Stimulated activated CD8-positive, alpha-beta memory T cell treated with anti-CD3 and anti-CD28 coated beads, Interleukin-12 subunit alpha, Interleukin-12 subunit beta, amount 100 ng/mL, for 1 hour (primary cell): Measurements from ENCODE around the gene MTCH1.
"Not testable (repeated sequence)": the region's sequence is repeated elsewhere in the genome, so short reads cannot be mapped to it uniquely, and the experiment has no call there.

Experiments used
- DNase-seq: peaks from one replicate; pipeline ENCODE4 v3.0.0-alpha.2; 2020; ENCODE audit warnings: low read depth

The MTCH1 gene

GRCh38 chr6:36954262-36954931 lies 31.6 kb downstream of the MTCH1 start, which contains the start of gene PI16:
TSS of gene PI16 (plus strand) at chr6:36954738. CDS start at chr6:36954761, 23 bp downstream.
- DNase-seq: no peak

DNA sequence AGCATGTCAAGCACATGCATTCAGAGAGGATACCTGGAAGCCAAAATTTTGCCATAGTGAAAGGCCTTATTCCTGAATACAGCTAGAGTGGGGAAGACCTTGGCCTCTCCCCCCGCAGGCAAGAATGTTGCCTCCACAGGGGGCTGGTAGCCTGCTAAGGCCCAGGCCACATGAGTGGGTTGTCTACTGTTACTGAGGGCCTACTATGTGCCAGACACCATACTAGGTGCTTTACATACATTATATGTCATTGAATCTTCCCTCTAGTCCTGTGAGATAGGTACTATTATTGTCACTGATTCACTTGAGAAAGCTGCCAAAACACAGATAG lies 32.1 kb downstream of the MTCH1 start:
- DNase-seq: no peak

DNA sequence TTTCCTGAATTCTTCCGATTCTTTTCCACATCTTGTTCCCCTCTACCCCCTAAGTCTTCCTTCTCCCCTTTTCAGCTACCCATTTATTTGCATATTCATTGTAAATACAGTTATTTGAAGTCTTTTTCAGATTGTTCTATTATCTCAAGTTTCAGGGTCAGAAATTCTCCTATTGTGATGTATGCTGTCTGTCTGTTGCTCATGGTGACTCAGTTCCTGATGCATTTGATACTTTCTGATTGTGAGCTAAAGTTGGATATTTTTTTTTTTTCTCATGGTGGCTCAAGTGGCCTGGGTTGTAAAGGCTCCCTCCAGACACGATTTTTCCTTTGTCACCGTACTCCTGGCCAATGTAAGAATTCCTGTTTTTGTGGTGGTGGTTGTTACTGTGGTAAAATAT lies 36.4 kb downstream of the MTCH1 start:
- no peak for DNase-seq

- not testable (repeated sequence) for DNase-seq
These were observed 36.9 kb downstream of the MTCH1 start for GRCh38 chr6:36949076-36949475.

GRCh38 chr6:36947570-36948351 lies 38.2 kb downstream of the MTCH1 start:
- DNase-seq: no peak

DNA sequence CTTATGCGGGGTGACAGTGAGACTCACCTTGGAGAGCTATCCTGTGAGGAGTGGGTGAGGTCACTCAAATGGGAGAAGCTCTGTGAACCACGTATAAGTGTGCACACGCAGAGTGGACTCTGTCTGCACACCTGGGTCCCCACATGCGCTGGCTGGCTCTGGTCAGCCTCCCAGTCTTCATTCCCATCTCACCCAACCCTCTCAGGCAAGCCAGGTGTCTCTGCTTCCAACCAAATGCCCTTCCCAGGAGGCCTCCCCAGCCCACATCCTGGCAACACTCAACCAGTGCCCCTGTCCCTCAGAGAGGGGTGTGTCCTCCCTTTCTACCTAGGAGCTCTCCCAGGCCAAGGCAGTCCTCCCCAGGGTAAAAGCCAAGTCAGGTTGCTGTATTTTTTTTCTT lies 39.5 kb downstream of the MTCH1 start:
- no peak for DNase-seq

- DNase-seq: no peak
These were observed 40.7 kb downstream of the MTCH1 start for GRCh38 chr6:36945301-36945700.

GRCh38 chr6:36944650-36945049 lies 41.3 kb downstream of the MTCH1 start:
- DNase-seq: no peak

DNA sequence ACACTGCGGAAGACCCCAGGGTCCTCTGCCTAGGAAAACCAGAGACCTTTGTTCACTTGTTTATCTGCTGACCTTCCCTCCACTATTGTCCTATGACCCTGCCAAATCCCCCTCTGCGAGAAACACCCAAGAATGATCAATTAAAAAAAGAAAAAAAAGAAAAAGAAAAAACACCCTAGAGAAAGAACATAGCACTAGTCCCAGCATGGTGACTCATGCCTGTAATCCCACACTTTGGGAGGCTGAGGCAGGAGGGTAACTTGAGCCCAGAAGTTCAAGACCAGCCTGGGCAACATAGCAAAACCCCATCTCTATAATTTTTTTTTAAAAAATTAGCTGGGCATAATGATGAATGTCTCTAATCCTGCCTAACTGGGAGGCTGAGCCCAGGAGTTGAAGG lies 43.7 kb downstream of the MTCH1 start:
- not testable (repeated sequence) for DNase-seq

DNA sequence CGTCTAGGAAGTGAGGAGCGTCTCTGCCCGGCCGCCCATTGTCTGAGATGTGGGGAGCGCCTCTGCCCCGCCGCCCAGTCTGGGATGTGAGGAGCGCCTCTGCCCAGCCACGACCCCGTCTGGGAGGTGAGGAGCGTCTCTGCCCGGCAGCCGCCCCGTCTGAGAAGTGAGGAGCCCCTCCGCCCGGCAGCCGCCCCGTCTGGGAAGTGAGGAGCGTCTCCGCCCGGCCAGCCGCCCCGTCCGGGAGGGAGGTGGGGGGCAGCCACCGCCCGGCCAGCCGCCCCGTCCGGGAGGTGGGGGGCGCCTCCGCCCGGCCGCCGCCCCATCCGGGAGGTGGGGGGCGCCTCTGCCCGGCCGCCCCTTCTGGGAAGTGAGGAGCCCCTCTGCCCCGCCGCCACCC lies 44.4 kb downstream of the MTCH1 start:
- DNase-seq: not testable (repeated sequence)

DNA sequence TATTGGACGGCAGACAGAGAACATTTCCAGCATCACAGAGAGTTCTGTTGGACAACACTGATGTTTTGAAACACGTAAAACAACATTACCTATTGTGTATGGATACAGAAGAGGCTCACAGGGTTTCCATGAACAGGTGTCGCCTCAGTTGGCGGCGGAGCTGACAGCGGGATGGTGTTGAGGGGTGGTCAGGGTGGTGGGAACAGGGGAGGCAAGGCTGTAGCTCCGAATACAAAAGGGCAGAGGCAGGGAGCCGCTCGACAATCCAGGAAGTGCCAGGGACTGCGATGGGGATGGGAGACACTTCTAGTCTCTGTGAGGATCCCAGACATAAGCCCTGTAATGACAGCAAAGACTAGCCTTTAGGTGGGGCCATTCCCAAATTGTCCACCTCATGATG lies 46.0 kb downstream of the MTCH1 start:
- no peak for DNase-seq

DNA sequence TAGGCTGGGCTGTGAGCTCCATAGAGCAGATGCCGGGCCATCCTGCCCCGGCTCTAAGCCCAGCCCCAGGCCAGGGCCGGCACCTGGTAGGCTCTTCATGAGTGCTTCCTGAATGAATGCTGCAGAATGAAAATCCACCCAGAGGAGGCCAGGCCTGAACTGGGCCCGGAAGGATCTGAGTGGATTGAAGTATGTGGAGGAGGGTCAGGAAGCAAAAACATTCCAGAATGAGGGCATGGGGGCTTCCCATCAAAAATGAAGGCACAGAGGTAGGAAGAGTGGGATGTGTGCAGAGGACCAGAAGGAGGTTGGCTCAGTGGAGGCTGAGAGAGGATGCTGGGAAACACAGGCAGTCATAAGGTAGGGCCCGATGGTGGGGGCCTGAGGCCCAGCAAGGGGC lies 47.0 kb downstream of the MTCH1 start:
- DNase-seq: not testable (repeated sequence)

DNA sequence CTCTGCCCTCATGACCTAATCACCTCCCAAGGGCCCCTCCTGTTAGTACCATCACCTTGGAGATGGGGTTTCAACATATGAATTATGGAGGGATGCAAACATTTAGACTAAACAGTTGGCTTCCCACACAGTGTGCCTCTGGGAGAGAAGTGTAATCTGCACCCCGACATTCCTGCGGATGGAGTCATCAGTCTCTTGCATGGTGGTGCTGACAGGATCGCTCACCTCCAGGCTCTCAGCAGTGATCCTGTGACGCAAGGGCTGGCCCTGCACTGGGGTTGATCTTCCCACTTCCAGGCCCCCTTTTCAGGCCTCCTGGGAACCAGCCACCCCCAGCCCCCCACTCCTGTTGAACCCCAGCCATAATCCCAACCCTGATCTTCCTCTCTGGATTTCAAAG lies 47.5 kb downstream of the MTCH1 start:
- DNase-seq: no peak

GRCh38 chr6:36937896-36938295 lies 48.1 kb downstream of the MTCH1 start:
- no peak for DNase-seq

DNA sequence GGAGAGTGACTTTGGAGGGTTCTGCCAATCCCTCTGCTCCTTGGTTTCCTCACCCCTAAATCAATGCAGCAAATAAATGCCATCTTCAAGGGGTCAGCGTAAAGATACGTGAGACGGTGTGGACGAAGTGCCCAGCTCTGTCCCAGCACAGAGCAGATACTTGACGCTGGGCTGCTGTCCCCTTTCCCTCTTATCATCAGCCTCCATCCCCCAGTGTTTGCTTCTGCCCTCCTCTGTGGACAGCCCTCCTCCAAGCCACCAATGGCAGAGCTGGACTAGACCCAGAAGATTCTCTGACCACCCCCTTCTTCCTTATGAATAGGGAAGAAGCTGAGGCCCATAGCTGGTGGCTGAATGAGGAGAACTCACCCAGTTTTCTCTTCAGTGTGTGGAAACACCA lies 49.2 kb downstream of the MTCH1 start:
- DNase-seq: no peak

GRCh38 chr6:36934901-36935300 lies 51.1 kb downstream of the MTCH1 start:
- DNase-seq: no peak

GRCh38 chr6:36933519-36933918 lies 52.5 kb downstream of the MTCH1 start:
- no peak for DNase-seq

DNA sequence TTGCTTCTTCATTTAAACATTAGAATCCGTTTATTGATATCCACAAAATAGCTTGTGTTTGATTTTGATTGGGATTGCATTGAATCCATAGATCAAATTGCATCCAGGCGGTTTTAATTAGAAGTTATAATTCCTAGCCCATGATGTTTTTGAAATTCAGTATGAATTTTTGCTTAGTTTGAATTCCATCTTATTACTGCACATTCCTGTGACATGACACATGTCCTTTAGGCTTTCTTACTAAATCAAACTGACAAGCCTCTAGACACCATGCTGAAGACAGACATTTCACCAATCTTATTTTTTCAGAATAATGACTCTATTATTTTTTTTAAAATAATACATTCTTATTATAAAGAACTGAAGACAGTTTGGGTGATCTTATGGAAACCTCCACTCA lies 52.9 kb downstream of the MTCH1 start:
- DNase-seq: no peak

- DNase-seq: no peak
These were observed 55.5 kb downstream of the MTCH1 start for GRCh38 chr6:36930483-36930882.

DNA sequence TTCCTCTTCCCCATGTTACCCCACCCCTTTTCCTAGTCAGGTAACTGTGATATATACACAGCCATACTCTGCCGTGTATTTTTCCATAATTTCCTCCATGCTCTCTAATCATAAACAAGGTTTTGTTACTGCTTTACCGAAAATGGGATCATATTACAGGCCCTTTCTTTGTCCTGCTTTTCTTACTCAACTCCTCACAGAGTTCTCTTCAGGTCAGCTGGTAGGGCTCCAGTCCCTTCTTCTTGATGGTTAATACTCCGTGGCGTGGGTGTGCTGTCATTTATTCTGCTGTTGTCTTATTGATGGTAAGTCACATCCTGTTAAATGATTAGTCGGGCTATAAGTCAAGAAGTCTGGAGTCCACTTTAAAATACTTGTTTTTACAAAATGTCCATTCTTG lies 56.4 kb downstream of the MTCH1 start:
- DNase-seq: no peak

DNA sequence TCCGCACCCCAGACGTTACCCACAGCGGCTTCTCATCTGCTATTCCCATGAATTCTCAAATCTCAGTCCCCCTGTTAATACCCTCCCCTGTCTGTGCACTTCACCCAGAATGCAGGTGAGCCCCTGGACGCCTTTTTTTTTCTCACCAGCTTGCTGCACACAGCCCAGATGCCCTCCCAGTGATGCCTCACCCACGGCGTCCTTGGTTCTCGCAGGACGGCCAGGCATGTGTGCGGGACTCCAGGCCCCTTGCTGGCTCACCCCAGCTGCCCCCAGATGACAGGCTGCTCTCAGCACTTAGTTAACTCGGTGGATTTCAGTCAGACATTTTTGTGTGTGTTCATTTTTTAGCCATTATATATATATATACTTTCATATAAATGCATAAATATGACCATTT lies 56.8 kb downstream of the MTCH1 start:
- no peak for DNase-seq

GRCh38 chr6:36928547-36928918 lies 57.5 kb downstream of the MTCH1 start:
- no peak for DNase-seq

DNA sequence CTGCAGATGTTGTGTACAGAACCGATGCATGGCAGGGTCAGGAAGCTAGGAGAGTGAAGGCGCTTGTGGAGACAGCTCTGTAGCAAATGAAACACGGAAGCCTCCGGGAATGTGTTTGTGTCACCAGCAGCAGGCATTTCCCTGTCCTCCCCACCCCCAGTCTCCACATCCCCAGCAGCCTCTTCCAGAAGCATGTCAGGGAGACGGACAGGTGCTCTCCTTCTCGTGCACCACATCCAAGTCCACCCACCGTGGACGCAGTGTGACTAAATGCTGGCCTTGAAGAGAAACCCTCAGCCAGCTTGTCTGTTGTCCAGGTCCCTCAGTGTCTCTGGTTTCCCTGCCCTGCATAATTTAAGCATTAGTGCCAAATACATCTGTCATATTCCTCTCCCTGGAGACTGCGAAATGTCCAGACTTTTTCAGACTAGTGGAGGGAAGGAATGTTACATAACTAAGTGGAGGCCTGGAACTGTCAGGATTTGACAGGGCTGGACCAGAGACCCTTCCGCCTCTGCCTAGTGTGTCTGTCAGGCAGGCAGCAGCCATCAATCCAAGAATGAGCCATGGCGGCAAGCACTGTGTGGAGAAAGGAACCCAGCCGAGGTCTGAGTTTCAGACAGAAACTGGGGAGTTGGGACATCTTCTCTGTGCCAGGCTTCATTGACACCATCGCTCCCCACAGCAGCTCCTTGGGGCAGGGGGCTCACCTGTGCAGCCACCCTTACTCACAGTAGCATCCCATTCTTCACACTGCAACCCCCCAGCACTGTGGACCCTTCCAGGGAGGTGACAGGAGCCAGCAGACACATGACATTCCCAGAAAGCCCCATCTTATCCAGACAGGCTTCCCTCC lies 58.1 kb downstream of the MTCH1 start:
- DNase-seq: no peak
